Measurements from ENCODE around the gene MSL3.

DNA sequence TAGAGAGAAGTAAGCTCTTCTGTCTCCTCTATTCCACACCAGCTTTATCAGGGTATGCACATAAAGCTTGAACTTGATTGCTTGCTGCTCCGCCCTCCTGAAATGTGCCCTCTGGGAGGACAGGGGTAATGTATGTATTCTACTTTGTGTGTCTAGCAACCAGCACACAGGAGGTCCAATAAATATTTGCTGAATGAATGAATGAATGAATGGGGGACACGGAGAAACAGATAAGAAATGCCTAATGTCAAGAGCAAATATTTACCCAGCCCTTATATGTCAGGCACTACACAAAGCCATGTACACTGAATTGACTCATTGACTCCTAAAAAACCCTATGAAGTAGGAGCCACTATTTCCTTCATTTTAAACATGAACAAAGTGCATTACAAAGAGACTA is 2.3 kb upstream of the MSL3 start:
- TF ChIP-seq, protein P1, sequence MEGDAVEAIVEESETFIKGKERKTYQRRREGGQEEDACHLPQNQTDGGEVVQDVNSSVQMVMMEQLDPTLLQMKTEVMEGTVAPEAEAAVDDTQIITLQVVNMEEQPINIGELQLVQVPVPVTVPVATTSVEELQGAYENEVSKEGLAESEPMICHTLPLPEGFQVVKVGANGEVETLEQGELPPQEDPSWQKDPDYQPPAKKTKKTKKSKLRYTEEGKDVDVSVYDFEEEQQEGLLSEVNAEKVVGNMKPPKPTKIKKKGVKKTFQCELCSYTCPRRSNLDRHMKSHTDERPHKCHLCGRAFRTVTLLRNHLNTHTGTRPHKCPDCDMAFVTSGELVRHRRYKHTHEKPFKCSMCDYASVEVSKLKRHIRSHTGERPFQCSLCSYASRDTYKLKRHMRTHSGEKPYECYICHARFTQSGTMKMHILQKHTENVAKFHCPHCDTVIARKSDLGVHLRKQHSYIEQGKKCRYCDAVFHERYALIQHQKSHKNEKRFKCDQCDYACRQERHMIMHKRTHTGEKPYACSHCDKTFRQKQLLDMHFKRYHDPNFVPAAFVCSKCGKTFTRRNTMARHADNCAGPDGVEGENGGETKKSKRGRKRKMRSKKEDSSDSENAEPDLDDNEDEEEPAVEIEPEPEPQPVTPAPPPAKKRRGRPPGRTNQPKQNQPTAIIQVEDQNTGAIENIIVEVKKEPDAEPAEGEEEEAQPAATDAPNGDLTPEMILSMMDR (IDR thresholded peaks at IDR 0.05) = no peak
- TF ChIP-seq POLR2A (IDR thresholded peaks at IDR 0.05) = no peak
